GM10847 (cell line): ENCODE results near the gene RAD50.

Experiments used
- POLR2A ChIP-seq: IDR thresholded peaks from 2 replicates; pipeline ENCODE4 v1.6.1; 2011; ENCODE audit not compliant: insufficient read length; ENCODE audit errors: extremely low read depth

Gene RAD50

GRCh38 chr5:132612846-132613245 is 56.1 kb downstream of the RAD50 start:
- TF ChIP-seq POLR2A: no peak

- TF ChIP-seq POLR2A: no peak
Observed at GRCh38 chr5:132621699-132622098, 64.9 kb downstream of the RAD50 start.

- TF ChIP-seq POLR2A: no peak
Observed at GRCh38 chr5:132622608-132623007, 65.8 kb downstream of the RAD50 start.

DNA sequence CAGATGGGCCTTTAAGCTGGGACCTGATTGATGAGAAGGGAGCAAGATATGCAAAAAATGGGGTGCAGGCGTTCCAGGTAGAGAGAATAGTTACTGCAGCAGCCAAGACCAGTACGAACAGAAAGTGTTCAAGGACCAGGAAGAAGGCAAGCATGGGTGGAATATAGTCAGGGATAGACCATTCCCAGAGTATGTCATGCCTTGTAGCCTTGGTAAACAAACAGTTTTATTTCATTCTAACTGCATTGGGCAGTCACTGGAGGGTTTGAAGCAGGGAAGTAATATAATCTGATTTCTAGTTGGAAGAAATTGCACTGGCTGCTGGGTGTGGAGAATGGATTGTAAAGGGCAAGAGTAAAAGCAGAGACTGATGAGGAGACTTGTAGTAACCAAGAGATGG is 70.7 kb downstream of the RAD50 start:
- no peak for TF ChIP-seq POLR2A

DNA sequence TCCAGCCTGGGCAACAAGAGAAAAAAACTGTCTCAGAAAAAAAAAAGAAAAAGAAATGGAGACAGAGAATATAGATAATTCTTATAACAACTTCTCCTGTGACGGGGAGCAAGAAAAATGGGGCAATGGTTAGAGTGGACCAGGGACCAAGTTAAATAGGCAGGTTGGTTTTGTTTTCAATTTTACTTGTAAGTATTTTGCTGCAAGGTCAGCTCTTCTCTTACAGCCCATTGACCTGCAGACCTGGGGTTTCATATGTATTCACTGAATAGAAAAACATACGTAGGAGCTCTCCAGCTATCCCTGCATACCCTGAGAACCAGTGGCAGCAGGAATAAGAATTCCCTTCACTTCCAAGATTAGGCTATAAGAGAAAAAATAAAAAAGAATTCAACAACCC is 72.0 kb downstream of the RAD50 start:
- TF ChIP-seq POLR2A: no peak

DNA sequence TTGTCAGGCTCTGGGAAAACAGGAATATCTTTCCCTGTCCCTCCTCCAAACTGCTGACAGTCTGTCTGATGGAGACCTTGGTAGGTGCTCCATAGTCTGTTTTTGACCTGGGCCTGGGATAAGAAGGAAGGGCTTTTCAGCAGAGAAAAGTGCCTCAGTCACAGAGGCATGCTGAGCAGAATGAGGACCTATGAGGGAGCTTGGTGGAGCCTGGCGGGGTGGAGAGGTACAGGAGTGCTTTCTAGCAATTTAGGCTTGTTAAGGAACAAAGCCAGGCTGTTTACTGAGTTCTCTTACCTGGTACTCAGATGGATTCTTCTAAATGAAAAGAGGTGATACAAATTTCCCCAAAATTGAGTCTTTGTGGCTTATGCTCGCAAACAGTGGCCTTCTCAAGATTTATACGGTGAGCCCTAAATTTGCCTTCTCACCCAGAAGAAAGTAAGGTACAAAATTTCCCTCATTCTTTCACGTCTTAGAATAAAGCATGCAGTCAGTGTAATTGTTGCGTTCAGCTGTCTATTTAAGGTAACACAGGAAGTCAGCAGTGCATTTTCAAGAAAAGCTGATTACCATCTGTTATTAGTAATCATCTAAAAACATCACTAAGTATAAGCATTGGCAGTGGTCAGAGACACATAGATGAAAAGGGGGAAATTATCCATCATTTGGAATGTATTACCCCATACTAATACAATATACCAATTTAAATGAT is 72.6 kb downstream of the RAD50 start:
- no peak for TF ChIP-seq POLR2A

DNA sequence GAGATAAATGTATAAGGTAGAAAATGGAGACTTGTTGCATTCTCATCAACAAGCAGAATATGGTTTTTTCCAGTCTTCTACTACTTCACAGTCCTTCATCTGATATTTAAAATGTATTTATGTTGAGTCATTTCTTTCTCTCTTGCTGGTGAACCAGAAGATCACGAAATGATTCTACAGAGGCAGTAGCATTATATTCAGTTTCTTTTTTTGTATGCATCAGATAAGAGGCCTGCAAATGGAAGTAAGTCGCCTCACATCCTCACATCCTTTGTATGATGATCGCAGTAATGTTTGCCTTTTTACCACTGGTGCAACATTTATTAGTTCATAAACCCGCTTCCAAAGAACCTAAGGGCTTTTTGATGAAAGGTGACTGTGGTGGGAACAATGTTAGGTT is 79.1 kb downstream of the RAD50 start:
- no peak for TF ChIP-seq POLR2A

DNA sequence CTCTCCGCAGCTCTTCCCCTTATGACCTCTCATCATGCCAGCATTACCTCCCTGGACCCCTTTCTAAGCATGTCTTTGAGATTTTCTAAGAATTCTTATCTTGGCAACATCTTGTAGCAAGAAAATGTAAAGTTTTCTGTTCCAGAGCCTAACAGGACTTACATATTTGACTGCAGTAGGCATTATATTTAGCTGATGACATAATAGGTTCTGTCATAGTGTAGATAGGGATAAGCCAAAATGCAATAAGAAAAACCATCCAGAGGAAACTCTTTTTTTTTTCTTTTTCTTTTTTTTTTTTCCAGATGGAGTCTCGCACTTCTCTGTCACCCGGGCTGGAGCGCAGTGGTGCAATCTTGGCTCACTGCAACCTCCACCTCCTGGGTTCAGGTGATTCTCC is 80.5 kb downstream of the RAD50 start:
- TF ChIP-seq POLR2A: no peak

GRCh38 chr5:132639706-132640130 is 82.9 kb downstream of the RAD50 start:
- TF ChIP-seq POLR2A: no peak

- no peak for TF ChIP-seq POLR2A
Observed at GRCh38 chr5:132640613-132641012, 83.8 kb downstream of the RAD50 start.

DNA sequence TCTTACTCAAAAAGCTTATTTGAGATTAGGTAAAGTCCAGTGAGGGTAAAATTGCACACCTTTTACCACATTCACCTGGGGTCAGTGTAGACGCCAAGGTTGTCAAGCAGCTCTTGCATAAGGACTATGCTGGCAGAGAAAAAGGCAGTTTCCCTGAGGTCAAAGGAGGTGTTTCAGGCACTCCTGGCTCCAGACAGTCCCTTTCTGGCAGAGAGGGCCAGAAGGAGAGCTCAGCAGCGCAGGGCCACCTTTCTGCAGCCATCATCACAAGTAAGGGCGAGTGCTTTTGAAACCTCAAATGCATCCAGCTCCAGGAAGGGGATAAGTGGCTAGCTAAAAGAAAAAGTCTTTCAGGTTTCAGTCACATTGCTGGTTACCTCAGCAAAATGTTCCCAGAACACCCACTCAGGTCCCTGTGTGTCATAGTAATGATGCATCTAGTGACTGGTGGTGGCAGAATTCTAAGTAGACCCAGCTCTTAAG is 84.5 kb downstream of the RAD50 start:
- TF ChIP-seq POLR2A: no peak

- no peak for TF ChIP-seq POLR2A
Observed at GRCh38 chr5:132641841-132642240, 85.1 kb downstream of the RAD50 start.

- no peak for TF ChIP-seq POLR2A
Observed at GRCh38 chr5:132644177-132644576, 87.4 kb downstream of the RAD50 start.

DNA sequence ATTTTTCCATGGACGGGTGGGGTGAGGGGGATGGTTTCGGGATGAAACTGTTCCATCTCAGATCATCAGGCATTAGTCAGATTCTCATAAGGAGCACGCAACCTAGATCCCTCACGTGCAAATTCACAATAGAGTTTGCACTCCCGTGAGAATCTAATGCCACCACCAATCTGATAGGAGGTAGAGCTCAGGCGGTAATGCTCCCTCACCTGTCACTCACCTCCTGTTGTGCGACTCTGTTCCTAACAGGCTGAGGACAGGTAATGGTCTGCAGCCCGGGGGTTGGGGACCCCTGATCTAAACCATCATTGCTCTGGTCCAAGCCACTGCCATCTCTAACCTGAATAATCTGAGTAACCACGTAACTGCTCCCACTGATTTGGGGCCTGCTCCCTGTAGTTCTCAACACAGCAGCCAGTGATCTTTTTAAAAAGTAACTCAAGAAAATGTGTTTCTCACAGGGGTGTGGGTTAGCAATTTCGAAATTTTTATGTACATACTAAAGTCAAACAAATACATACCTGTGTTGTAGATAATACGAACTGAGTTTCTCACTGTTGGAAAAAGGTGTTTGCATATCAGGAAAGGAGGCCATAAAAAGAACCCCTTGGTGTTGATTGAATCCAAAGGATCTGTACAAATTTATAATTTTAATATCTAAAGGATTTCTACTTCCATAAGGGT is 89.9 kb downstream of the RAD50 start:
- TF ChIP-seq POLR2A: no peak

- no peak for TF ChIP-seq POLR2A
Observed at GRCh38 chr5:132647473-132647872, 90.7 kb downstream of the RAD50 start.

GRCh38 chr5:132648355-132648754 is 91.6 kb downstream of the RAD50 start:
- TF ChIP-seq POLR2A: no peak
